ENCODE data around the gene PARP14. TPM values are rescaled to one million over a fixed set of nuclear protein-coding genes. Genes with fewer than 3 reads are reported as not detected.

Gene PARP14
- 100 to 1,000 TPM; 341 to 342 TPM for total RNA-seq

GRCh38 chr3:122680475-122681283 lies at the start of gene PARP14:
TSS of gene PARP14 (plus strand) at chr3:122680839. CDS start at chr3:122680884, 45 bp downstream.

Other genes with a start within 250 kb of the PARP14 start
- gene KPNA1, start 165.9 kb upstream of the PARP14 start, total RNA-seq = 10 to 100 TPM; 43.0 to 44.0 TPM
- 10 to 100 TPM; 90.6 to 96.7 TPM for gene PARP9, start 116.5 kb upstream of the PARP14 start, total RNA-seq
- 100 to 1,000 TPM; 111 to 142 TPM for gene DTX3L, start 116.5 kb upstream of the PARP14 start, total RNA-seq
- 1 to 10 TPM in 1 of 2 donors, under 1 TPM in 1; 0.34 to 3.0 TPM for gene PARP15, start 103.2 kb upstream of the PARP14 start, total RNA-seq
- 1 to 10 TPM; 9.3 to 10.0 TPM for gene HSPBAP1, start 113.0 kb downstream of the PARP14 start, total RNA-seq
- gene SLC49A4, start 114.2 kb downstream of the PARP14 start, total RNA-seq = 10 to 100 TPM; 32.3 to 33.6 TPM